Stimulated activated CD8-positive, alpha-beta memory T cell treated with anti-CD3 and anti-CD28 coated beads, Interleukin-7, amount 100 ng/mL, for 24 hours (primary cell): ENCODE results near the gene PRSS36.
"Not testable (repeated sequence)": the region's sequence is repeated elsewhere in the genome, so short reads cannot be mapped to it uniquely, and the experiment has no call there.

ENCODE experiments used
- DNase-seq: peaks from one replicate; pipeline ENCODE4 v3.0.0-alpha.2; 2020; ENCODE audit warnings: low read depth

The PRSS36 gene

DNA sequence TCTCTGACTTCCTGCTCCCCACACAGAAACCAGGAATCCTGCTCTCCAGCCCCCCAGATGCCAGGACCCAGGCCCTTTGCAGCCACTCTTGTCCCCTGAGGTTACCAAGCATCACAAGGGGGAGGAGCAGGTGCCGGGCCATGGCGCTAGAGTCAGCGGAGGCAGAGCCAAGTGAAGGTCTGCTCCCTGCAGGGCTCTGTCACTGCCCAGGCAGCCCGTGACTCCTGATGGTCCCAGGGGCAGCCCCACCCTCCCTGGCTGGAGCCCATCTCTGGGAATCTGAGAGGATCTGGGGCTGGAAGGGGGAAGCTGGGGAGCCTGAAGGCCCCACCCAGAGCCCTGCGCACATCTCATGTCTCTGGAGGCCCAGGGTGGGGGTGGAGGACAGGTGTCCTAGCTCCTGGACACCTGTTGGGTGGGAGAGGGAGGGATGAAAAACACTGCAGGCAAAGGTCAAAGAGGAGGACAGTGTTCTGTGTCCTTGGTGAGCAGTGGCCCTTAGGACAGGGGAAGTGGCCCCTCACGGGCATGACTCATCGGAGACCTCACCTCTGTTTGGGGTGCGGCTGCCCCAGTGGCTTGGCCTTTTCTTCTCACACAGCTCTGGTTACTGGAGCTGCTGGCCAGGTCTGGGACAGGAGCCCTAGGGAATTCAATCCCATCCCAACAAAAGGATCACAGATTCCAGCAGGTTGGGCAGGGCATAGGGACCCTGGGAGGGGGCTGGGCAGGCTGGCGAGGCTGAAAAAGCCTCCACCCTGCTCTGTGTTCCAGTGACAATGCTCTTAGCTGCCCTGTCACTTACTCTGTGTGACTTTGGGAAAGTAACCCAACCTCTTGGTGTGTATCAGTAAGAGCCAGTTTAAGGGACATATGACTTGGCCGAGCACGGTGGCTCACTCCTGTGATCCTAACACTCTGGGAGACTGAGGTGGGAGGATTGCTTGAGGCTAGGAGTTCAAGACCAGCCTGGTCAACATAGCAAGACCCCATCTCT lies at the start of gene PRSS36:
TSS of gene PRSS36 (minus strand) at position 173 of the 997 bp plus-strand sequence. CDS start at position 142, 31 bp downstream.
- no peak for DNase-seq

DNA sequence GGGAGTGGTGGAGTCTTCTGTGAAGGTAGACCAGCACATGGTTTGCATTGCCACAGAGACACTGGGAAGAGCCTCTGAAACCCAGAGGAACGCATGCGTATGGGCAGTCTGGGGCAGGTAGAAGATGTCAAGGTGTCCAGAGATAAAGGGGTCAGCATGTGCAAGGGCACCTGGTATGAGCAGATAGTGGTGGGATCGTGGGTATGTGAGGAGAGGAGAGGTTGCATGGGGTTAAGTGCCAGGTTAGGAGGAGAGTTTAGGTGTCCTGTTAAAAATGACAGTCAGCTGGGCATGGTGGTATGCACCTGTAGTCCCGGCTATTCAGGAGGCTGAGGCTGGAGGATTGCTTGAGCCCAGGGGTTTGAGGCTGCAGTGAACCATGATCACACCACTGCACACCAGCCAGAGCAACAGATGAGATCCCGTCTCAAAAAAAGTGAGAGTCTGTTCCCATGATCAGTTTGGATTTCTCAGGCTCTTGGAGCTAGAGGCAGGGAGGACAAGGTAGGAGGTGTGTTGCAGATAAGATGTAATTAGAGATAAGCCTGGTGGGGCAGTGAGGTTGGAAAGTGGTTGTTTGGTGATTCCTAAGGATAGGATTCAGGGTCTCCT lies 49.7 kb upstream of the PRSS36 start:
- no peak for DNase-seq

DNA sequence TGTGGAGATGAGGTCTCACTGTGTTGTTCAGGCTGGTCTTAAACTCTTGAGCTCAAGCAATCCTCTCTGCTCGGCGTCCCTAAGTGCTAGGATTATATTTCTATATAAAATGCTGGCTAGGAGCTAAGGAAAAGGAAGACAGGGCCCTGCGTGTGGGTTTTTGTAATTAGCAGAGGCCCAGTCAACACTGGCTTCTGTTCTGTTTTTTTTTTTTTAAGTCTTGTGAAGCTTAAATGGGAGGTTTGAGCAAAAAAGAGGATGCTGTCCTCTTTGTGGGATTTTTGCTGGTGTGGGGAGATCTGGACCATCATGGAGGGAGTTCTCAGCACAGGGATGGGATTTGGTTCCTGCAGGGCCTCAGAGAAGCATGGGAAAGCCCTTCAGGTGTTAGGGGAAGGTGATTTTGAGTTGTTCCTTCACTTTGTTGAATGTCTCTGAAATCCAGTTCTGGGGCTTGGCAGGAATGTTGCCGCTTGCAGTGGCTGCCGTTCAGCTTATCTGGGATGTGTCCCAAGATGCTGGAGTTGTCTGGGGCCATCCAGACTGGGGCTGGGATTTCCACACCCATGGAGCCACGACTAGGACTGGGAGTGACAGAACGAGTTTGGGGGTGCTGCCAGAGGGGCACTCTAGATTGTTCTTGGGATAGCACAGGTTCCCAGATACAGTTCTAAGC lies 48.5 kb upstream of the PRSS36 start:
- DNase-seq = no peak

DNA sequence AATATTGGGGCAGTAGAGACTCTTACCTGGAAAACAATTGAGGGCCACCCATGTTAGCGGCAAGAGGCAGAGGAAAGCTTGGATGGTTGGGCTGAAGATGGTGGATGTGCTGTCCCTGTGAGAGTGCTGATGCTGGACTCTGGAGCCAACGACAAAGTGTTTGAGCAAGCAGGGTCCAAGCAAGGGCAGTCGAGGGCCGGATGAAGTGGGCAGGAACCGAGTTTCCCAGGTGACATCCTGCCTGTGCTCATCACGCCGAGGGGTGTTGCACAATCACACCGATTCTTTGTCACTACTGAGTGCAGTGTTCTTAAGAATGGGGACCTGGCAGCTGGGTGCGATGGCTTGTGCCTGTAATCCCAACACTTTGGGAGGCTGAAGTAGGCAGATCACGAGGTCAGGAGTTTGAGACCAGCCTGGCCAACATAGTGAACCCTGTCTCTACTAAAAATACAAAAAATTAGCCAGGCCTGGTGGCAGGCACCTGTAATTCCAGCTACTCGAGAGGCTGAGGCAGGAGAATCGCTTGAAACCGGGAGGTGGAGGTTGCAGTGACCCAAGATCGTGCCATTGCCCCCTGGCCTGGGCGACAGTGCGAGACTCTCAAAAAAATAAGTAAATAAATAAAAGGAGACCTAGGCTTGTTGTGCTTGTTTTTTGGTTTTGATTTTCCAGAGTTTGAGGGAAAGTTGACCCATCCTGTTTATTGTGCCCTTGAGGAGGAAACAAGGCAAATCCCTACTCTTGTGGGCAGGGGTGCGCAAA lies 46.6 kb upstream of the PRSS36 start:
- no peak for DNase-seq

DNA sequence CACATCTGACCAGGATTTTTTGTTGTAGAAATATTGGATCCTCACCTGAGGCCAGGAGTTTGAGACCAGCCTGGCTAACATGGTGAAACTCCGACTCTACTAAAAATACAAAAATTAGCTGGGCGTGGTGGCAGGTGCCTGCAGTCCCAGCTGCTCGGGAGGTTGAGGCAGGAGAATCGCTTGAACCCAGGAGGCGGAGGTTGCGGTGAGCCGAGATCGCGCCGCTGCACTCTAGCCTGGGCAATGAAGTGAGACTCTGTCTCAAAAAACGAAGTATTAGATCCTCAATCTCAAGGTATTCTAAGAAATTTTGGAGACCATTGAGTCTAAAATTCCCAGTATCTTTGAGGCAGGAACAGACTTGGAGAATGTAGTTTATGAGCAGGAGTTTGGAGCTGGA lies 46.0 kb upstream of the PRSS36 start:
- not testable (repeated sequence) for DNase-seq

DNA sequence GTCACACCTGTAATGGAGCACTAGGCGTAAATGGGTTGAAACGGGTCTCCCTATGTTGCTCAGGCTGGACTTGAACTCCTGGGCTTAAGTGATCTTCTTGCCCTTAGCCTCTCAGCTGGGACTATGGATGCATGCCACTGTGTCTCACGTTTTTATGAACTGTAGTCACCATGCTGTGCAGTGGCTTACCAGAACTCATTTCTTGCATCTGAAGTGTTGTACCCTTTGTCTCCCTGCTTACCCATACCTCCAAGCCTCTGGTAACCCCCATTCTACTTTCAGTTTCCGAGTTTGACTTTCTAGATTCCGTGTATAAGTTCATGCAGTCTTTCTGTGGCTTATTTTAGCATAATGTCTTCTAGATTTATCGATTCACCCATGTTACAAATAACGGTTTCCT lies 45.0 kb upstream of the PRSS36 start:
- no peak for DNase-seq

DNA sequence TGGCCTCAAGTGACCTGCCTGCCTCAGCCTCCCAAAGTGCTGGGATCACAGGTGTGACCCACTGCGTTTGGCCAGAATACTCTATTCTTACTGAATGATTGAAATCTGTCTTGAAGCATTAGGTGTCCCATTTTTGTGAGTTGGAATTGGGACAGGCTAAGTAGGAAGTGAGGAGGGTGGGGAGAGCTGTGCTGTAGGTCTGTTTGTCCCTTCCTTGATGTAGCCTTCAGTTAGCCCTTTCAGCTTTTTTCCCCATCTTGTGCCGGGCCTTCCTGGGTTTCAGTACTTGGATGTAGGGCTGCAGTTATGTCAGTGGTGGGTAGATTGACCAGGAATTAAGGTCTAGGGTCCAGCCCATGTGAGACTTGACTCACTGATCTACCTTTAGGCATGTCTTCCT lies 44.0 kb upstream of the PRSS36 start:
- no peak for DNase-seq

DNA sequence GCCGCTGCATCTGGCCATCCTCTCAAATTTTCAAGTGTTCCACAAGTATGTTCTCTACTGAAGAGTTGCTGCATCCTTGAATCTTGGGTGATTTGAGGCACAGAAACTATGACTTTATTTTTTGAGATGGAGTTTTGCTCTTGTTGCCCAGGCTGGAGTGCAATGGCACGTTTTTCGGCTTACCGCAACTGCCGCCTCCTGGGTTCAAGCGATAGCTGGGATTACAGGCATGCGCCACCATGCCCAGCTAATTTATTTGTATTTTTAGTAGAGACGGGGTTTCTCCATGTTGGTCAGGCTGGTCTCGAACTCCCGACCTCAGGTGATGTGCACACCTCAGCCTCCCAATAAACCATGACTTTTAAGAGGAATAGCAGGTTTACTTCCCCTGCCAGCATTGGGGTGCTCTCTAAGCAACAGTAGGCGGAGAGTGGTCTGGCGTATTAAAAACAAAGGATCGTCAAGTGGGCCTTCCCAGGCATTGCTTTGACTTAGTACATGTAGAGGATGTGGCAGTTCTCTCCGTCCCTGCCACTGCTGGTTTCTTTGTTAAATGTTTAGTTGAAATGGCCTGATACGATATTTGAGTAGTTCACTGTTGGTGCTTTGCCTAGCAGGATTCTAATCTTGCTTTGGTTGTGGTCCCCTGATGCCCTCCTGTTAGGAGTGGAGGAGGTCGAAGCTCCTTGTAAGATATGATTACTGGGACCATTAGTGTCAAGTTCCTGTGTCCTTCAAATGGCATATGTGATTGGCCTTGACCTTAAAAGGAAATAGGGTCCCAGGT lies 43.2 kb upstream of the PRSS36 start:
- DNase-seq = no peak

DNA sequence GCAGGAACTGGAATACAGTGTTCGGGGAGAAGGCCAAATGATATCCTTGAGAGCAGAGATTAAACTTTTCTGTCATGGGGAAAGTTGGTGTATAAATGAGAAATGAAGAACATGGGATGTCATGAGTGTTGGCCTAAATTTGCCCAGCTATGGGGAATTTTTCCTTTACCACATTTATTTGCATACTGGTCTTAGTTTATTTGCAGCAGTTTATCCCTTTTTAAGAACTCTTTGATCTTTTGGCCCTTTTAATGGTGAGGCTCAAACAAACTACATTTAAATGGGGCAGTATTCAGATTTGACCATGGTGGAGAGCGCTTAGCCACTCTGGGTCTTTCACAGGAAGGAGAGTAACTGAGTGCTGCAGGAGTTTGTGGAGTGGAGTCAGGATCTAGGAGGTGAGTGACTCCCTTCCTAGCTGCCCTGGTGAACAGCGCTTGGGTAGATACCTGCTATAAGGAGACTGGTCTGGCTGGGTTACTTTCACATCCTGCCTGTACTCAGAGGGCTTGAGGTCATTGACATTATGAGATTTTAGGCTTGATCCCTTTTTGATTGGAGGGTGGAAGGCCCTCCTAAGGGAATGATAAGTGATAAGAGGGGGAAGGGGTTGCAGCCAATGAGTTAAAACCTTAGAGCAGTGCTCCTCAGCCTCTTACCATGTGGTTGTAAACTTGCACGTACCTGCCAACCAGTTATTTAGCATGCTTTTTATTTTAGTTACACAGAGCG lies 42.0 kb upstream of the PRSS36 start:
- DNase-seq = no peak

DNA sequence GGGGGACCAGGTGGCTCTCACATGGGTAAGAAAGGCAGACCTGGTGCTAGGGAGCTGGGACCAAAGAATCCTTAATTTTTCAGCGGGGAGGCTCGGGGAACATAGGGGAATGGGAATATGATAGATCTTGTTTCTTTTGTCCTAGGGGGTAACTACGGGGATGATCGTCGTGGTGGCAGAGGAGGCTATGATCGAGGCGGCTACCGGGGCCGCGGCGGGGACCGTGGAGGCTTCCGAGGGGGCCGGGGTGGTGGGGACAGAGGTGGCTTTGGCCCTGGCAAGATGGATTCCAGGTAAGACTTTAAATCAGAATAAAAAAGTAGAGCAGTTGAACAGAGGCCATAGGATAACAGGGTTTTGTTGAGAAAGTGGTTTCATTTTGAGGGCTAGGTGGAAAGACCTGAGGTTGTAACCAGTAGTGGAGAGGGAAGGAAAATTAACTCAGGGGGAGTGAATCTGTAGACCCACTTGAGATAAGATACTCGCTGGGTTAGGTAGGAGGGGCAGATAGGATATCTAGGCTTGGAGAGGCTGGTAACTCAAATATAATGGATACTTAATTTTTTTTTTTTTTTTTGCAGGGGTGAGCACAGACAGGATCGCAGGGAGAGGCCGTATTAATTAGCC lies 41.1 kb upstream of the PRSS36 start:
- DNase-seq = no peak

DNA sequence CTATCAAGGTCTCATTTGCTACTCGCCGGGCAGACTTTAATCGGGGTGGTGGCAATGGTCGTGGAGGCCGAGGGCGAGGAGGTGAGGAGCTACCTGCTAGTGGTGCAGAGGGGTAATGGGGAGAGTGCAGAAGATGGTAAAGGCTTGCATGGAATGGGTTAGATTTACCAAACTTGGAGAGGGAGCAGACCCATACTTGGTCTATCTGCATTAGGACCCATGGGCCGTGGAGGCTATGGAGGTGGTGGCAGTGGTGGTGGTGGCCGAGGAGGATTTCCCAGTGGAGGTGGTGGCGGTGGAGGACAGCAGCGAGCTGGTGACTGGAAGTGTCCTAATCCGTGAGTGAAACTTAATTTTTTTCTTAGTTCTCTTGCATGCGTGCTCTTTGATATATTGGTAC lies 40.2 kb upstream of the PRSS36 start:
- DNase-seq = no peak

DNA sequence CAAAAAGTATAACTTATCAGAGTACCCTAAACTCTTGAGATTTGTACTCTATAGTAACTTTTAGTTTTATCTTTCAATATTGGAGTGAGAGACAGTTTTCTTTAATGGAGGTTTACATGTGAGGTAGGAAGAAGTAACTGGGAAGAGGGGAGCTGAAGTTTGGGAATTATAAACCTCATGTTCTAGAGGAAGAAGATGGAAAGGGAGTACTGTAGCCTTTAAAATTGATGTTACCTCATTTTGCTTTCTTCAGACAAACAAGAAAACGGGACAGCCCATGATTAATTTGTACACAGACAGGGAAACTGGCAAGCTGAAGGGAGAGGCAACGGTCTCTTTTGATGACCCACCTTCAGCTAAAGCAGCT lies 39.5 kb upstream of the PRSS36 start:
- no peak for DNase-seq

DNA sequence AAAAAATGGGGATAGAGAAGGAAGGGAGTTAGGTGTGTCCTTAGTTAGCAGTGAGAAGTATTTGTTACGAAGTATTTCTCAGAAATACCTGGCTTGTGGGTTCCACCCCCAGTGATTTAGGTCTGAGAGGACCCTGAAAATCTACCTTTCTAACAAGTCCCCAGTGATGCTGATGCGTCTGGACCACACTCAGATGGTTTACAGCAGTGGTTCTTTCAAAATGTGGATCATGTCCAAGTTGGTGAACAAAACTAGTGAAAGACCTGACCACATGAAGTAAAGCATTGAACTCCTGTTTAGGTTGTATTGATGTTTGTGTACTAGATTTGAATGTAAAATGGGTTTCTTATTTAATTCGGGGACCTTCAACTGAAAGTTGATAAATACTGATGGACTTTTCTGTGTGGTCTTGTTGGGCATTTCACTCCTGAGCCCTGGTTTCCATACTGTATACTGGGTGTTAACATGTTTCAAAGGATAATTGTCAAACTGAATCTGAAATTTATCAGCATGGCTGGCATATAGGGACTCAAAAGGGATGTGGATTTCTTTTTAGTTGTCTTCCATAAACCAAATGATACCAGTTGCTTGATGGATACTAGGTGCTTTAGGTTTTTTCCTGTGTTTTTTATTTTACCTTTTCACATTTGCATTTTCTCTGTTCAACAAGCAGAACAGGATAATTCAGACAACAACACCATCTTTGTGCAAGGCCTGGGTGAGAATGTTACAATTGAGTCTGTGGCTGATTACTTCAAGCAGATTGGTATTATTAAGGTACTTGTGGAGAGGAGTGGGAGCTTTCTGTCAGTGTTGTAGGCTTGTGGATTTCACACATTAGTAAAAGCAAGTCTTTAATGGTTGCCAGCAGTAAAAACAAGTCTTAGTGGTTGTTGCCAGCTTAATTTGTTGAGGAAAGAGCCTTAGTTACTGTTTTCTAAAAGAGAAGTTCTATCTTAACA lies 38.9 kb upstream of the PRSS36 start:
- no peak for DNase-seq

DNA sequence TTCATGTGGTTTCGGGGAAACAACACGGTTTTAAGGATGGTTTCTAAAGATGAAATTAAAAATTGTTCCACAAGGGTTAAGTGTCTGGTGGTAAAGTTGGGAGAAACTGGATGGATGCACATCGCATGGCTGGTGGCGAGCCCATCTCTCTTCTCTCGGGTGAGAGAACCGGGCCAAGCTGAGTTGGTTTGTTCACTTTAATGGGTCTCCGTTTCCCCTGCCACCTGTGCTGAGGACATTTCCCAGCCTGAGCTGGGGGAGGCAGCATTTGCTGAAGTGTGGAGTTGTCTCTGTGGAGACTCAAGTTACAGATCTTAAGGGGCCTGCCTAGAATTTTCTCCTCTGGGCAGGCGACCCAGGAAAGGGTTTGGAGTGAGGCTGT lies 37.9 kb upstream of the PRSS36 start:
- DNase-seq = no peak

DNA sequence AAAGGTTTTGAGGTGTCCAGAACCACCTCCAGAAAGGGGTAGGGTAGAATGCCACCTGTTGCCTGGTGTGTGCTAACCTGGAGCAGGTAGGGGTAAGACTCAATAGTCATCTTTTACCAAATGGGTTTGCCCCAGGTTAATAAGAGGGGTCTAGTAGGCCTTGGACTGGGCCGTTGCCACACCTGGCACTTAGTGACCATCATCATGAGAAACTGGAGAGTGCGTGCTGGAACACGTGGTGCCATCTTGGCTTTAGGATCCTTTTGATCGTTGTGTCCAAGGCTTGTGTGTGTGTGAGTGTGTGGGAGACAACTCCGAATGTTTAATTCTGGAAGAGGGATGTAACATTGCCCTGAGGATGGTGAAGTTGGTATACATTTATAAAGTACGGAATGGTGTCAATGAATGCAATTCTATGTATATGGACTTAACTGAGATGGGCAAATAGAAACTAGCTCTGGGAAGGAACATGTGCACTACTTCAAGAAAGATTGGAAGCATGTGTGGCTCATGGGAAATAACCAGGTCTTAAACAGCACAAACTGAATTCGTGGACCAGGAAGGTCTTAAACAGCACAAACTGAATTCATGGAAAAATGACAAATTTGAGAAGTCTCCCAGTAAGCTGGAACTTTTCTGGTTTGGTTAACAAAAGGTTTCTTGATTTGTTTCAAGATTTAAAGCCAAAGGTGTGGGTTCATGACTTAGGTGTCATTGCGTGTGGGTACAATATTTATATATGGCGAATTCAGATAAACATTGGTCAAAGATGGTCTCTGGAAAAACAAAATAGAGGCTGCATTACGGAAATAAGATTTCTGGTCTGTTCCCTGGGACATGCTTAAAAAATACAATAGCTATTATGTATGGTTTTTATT lies 37.3 kb upstream of the PRSS36 start:
- no peak for DNase-seq

DNA sequence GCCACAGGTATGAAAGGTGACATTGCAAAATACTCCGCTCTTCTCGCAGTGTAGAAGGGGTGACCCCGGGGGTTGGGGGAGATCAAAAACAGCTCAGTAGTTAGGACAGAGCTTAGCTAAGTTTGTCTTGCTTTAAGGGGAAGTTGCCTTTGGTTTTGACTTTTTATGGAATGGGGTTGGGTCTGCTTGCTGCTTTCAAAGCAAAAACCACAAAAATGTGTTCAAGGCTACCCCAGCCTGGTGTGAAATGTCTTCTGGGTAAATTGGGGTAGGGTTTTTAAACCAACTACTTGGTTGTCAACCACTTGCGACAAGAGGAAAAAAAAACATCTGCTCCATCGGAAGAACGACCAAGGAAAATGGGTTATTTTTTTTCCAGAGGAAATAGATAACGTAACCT lies 36.3 kb upstream of the PRSS36 start:
- no peak for DNase-seq

DNA sequence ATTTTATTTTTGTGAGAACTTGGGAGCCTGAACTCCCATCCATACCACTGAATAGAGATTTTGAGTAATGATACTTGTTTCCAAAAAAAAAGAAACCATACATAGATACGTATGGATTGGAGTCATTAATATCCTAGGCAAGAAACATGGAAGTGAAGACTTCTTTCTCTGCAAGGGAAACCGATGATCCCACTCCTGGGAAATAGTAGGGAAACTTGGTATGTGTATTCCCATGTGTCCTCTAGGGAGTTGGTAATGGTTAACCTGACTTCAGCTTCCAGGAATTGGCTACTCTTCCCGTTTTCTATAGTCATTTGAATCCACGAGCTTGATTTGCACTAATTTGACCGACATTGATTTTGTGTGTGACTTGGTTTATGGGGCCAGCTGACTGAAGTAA lies 35.5 kb upstream of the PRSS36 start:
- no peak for DNase-seq

DNA sequence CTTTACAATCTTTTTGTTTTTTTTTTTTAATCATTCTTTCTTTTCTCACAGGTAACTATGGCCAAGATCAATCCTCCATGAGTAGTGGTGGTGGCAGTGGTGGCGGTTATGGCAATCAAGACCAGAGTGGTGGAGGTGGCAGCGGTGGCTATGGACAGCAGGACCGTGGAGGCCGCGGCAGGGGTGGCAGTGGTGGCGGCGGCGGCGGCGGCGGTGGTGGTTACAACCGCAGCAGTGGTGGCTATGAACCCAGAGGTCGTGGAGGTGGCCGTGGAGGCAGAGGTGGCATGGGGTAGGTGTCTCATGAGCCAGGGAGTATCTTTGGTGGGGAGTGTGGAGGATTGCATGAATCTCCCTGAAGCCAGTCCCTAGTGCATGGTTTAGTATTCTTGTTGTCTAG lies 35.0 kb upstream of the PRSS36 start:
- DNase-seq = no peak
